Chondrocyte (in vitro differentiated cells): ENCODE results near the gene CALCB. TPM values are rescaled to one million over a fixed set of nuclear protein-coding genes. Genes with fewer than 3 reads are reported as not detected.
A peak's percentile ranks its signal among the peaks of the same experiment; 100 is the strongest.

ENCODE experiments used
- DNase-seq: peaks from one replicate; pipeline ENCODE4 v3.0.0; 2021; ENCODE audit warnings: mixed read lengths, low spot score
- H3K27ac Mint-ChIP-seq: one replicate; pipeline ENCODE4 v1.8.0; 2021; ENCODE audit warnings: mild to moderate bottlenecking, moderate library complexity, mixed read lengths; ENCODE audit not compliant: unreplicated experiment
- H3K27me3 Mint-ChIP-seq: 2 replicates; pipeline ENCODE4 v1.8.0; 2021; ENCODE audit warnings: low read depth, mixed read lengths
- H3K36me3 Mint-ChIP-seq: 2 replicates; pipeline ENCODE4 v1.8.0; 2021; ENCODE audit warnings: low read depth, mixed read lengths
- H3K4me1 Mint-ChIP-seq: 2 replicates; pipeline ENCODE4 v1.8.0; 2021; ENCODE audit warnings: low read depth, mild to moderate bottlenecking, mixed read lengths
- H3K4me3 Mint-ChIP-seq: one replicate; pipeline ENCODE4 v1.8.0; 2021; ENCODE audit warnings: mild to moderate bottlenecking, moderate library complexity, mixed read lengths; ENCODE audit not compliant: unreplicated experiment
- H3K9me3 Mint-ChIP-seq: 2 replicates; pipeline ENCODE4 v1.8.0; 2021; ENCODE audit warnings: low read depth, mixed read lengths
- CTCF ChIP-seq: fragments of 200-600 bp; sonication (generic); IDR thresholded peaks from 2 replicates; pipeline ENCODE4 v1.5.0; 2021; ENCODE audit warnings: antibody characterized with exemption, mild to moderate bottlenecking, moderate library complexity
- total RNA-seq: library from RNA; stranded (reverse); gene quantifications from 3 replicates; pipeline ENCODE4 v1.2.1, GENCODE V29; 2021

The CALCB gene
- total RNA-seq, 1 donor from 2014 or later = not detected

GRCh38 chr11:15097411-15097810 is 24.0 kb downstream of the CALCB start:
- no peak overlapping the region for H3K27ac Mint-ChIP-seq
- H3K9me3 Mint-ChIP-seq = no peaks in the 10 kb centered on the region
- no peaks in the 10 kb centered on the region for H3K36me3 Mint-ChIP-seq
- no peak overlapping the region for H3K4me3 Mint-ChIP-seq
- DNase-seq = no peak
- peaks cover 2% of the 10 kb centered on the region for H3K4me1 Mint-ChIP-seq
- TF ChIP-seq CTCF = no peak
- peaks cover 32% of the 10 kb centered on the region for H3K27me3 Mint-ChIP-seq

- H3K4me3 Mint-ChIP-seq = no peak overlapping the region
- no peak for TF ChIP-seq CTCF
- peaks cover 34% of the 10 kb centered on the region for H3K27me3 Mint-ChIP-seq
Observed at GRCh38 chr11:15099267-15099666, 25.9 kb downstream of the CALCB start.

GRCh38 chr11:15101072-15101709 is 27.8 kb downstream of the CALCB start:
- no peak overlapping the region for H3K27ac Mint-ChIP-seq
- H3K27me3 Mint-ChIP-seq = peaks cover 33% of the 10 kb centered on the region
- H3K9me3 Mint-ChIP-seq = peaks cover 10% of the 10 kb centered on the region
- no peaks in the 10 kb centered on the region for H3K36me3 Mint-ChIP-seq
- peaks cover 5% of the 10 kb centered on the region for H3K4me1 Mint-ChIP-seq
- H3K4me3 Mint-ChIP-seq = no peak overlapping the region
- DNase-seq = no peak
- TF ChIP-seq CTCF = peak; percentile 95

More at GRCh38 chr11:15099267-15099666, 25.9 kb downstream of the CALCB start:
- DNase-seq = no peak
- Mint-ChIP-seq H3K36me3 (no peaks in the 10 kb centered on the region), H3K4me1 (peaks cover 2% of the 10 kb centered on the region), H3K9me3 (peaks cover 9% of the 10 kb centered on the region), H3K27ac (no peak overlapping the region)

GRCh38 chr11:15104166-15104565 is 30.8 kb downstream of the CALCB start:
- Mint-ChIP-seq H3K9me3 (peaks cover 10% of the 10 kb centered on the region), H3K4me1 (peaks cover 14% of the 10 kb centered on the region), H3K36me3 (no peaks in the 10 kb centered on the region), H3K27ac (no peak overlapping the region), H3K27me3 (peaks cover 18% of the 10 kb centered on the region), H3K4me3 (no peak overlapping the region)
- no peak for TF ChIP-seq CTCF
- no peak for DNase-seq

- Mint-ChIP-seq H3K4me3 (no peak overlapping the region), H3K4me1 (peaks cover 12% of the 10 kb centered on the region)
Observed at GRCh38 chr11:15106201-15106965, 33.0 kb downstream of the CALCB start.

More at GRCh38 chr11:15106201-15106965, 33.0 kb downstream of the CALCB start:
- Mint-ChIP-seq H3K27me3 (peaks cover 7% of the 10 kb centered on the region), H3K9me3 (peaks cover 10% of the 10 kb centered on the region), H3K36me3 (no peaks in the 10 kb centered on the region), H3K27ac (no peak overlapping the region)
- no peak for TF ChIP-seq CTCF
- DNase-seq = no peak
